HG03108 (cell line): Measurements from ENCODE around the gene RELA.
"Not testable (repeated sequence)": the region's sequence is repeated elsewhere in the genome, so short reads cannot be mapped to it uniquely, and the experiment has no call there.

Experiments
- ATAC-seq: cut with Tn5 transposase; IDR thresholded peaks from one replicate; pipeline ENCODE4 v1.9.1; 2021; ENCODE audit warnings: moderate library complexity; ENCODE audit not compliant: unreplicated experiment

Gene RELA

GRCh38 chr11:65649656-65650546, 12.8 kb downstream of the RELA start:
- ATAC-seq = no peak

GRCh38 chr11:65648997-65649493, 13.7 kb downstream of the RELA start:
- no peak for ATAC-seq

- ATAC-seq = no peak
These were observed 15.6 kb downstream of the RELA start for GRCh38 chr11:65646958-65647701.

- no peak for ATAC-seq
These were observed 16.3 kb downstream of the RELA start for GRCh38 chr11:65646288-65646957.

GRCh38 chr11:65645710-65646109, 17.0 kb downstream of the RELA start:
- no peak for ATAC-seq

GRCh38 chr11:65644837-65645236, 17.9 kb downstream of the RELA start:
- no peak for ATAC-seq

- no peak for ATAC-seq
These were observed 18.7 kb downstream of the RELA start for GRCh38 chr11:65643971-65644370.

GRCh38 chr11:65642014-65642671, 20.6 kb downstream of the RELA start:
- ATAC-seq = no peak

GRCh38 chr11:65641297-65642013, 21.3 kb downstream of the RELA start:
- no peak for ATAC-seq

- ATAC-seq = no peak
These were observed 22.0 kb downstream of the RELA start for GRCh38 chr11:65640483-65641296.

- ATAC-seq = peak; percentile 32
These were observed 22.9 kb downstream of the RELA start for GRCh38 chr11:65639623-65640482.

- not testable (repeated sequence) for ATAC-seq
These were observed 23.5 kb downstream of the RELA start for GRCh38 chr11:65639228-65639597.

- ATAC-seq = peak; percentile 32
These were observed 24.8 kb downstream of the RELA start, which contains the start of gene SIPA1 for GRCh38 chr11:65637794-65638419. Gene SIPA1, plus strand, starts transcription at chr11:65638101. Its CDS starts 2,821 bp downstream, at chr11:65640922.

GRCh38 chr11:65637032-65637557, 25.6 kb downstream of the RELA start:
- ATAC-seq = no peak

GRCh38 chr11:65636108-65637031, 26.3 kb downstream of the RELA start:
- no peak for ATAC-seq

GRCh38 chr11:65634905-65635731, 27.6 kb downstream of the RELA start:
- no peak for ATAC-seq
